Liver (tissue), 9 donors: Measurements from ENCODE around the gene WDR45. TPM values are rescaled to one million over a fixed set of nuclear protein-coding genes. Genes with fewer than 3 reads are reported as not detected.

ENCODE experiments used
- DNase-seq: peaks from one replicate; pipeline ENCODE4 v3.0.0-alpha.2; 2017; ENCODE audit warnings: low spot score
- H3K27ac ChIP-seq, 2 donors: one replicate each; pipeline ENCODE4 v1.7.0; 2013; ENCODE audit warnings: inconsistent platforms in 2 of 2, low read length in 2 of 2, control low read depth in 1 of 2, low read depth in 1 of 2, mild to moderate bottlenecking in 1 of 2
- H3K27me3 ChIP-seq, 4 donors: one replicate each; pipeline versions ENCODE4 v1.6.1 to v1.7.0; 2013; ENCODE audit warnings: low read length in 3 of 4, inconsistent platforms in 1 of 4, mild to moderate bottlenecking in 1 of 4, moderate library complexity in 1 of 4; ENCODE audit not compliant: control insufficient read depth in 4 of 4, insufficient read depth in 4 of 4
- H3K36me3 ChIP-seq, 4 donors: one replicate each; pipeline versions ENCODE4 v1.6.1 to v1.7.0; 2013; ENCODE audit warnings: low read length in 3 of 4, mild to moderate bottlenecking in 3 of 4, low read depth in 1 of 4, moderate library complexity in 1 of 4; ENCODE audit not compliant: control insufficient read depth in 4 of 4, insufficient read depth in 3 of 4
- H3K4me1 ChIP-seq, 4 donors: one replicate each; pipeline versions ENCODE4 v1.6.1 to v1.7.0; 2013; ENCODE audit warnings: low read length in 3 of 4, mild to moderate bottlenecking in 3 of 4, moderate library complexity in 1 of 4; ENCODE audit not compliant: control insufficient read depth in 4 of 4, insufficient read depth in 4 of 4
- H3K4me3 ChIP-seq, 3 donors: one replicate each; pipeline versions ENCODE4 v1.6.1 to v1.7.0; 2013; ENCODE audit warnings: low read length in 3 of 3, control low read depth in 1 of 3, low read depth in 1 of 3, mild to moderate bottlenecking in 1 of 3
- H3K9ac ChIP-seq, 2 donors: one replicate each; pipeline ENCODE4 v1.7.0; 2013; ENCODE audit warnings: low read length in 2 of 2, mild to moderate bottlenecking in 2 of 2, moderate library complexity in 2 of 2, control low read depth in 1 of 2, low read depth in 1 of 2
- H3K9me3 ChIP-seq, 4 donors: one replicate each; pipeline versions ENCODE4 v1.6.1 to v1.7.0; 2013; ENCODE audit warnings: low read length in 3 of 4; ENCODE audit not compliant: control insufficient read depth in 4 of 4
- EGR1 ChIP-seq, 2 donors: IDR thresholded peaks; 2 replicates each; pipeline ENCODE4 v1.6.1; 2016 to 2018; ENCODE audit warnings: antibody characterized with exemption in 2 of 2, low read depth in 2 of 2
- FOXA1 ChIP-seq: IDR thresholded peaks from 2 replicates; pipeline ENCODE4 v1.6.1; 2016; ENCODE audit warnings: antibody characterized with exemption
- FOXA2 ChIP-seq: IDR thresholded peaks from 2 replicates; pipeline ENCODE4 v1.6.1; 2016; ENCODE audit warnings: antibody characterized with exemption
- GABPA ChIP-seq, 2 donors: IDR thresholded peaks in 1 of 2; conservative IDR thresholded peaks in 1 of 2; 2 replicates each; pipeline ENCODE4 v1.6.1; 2016; ENCODE audit warnings: antibody characterized with exemption in 2 of 2, mild to moderate bottlenecking in 1 of 2, moderate library complexity in 1 of 2
- HNF4A ChIP-seq, 2 donors: conservative IDR thresholded peaks; 2 replicates each; pipeline ENCODE4 v1.6.1; 2016; ENCODE audit warnings: antibody characterized with exemption in 2 of 2, mild to moderate bottlenecking in 2 of 2
- HNF4G ChIP-seq: IDR thresholded peaks from 2 replicates; pipeline ENCODE4 v1.6.1; 2016; ENCODE audit warnings: antibody characterized with exemption
- JUND ChIP-seq, 2 donors: IDR thresholded peaks; 2 replicates each; pipeline ENCODE4 v1.6.1; 2016; ENCODE audit warnings: antibody characterized with exemption in 2 of 2
- NR2F2 ChIP-seq: IDR thresholded peaks from 2 replicates; pipeline ENCODE4 v1.6.1; 2016; ENCODE audit warnings: antibody characterized with exemption
- RXRA ChIP-seq, 2 donors: IDR thresholded peaks; 2 replicates each; pipeline ENCODE4 v1.6.1; 2017 to 2018; ENCODE audit warnings: antibody characterized with exemption in 2 of 2, mild to moderate bottlenecking in 1 of 2
- TAF1 ChIP-seq: conservative IDR thresholded peaks from 2 replicates; pipeline ENCODE4 v1.6.1; 2016; ENCODE audit warnings: antibody characterized with exemption, mild to moderate bottlenecking
- YY1 ChIP-seq: IDR thresholded peaks from 2 replicates; pipeline ENCODE4 v1.6.1; 2016; ENCODE audit warnings: antibody characterized with exemption, mild to moderate bottlenecking
- WGBS: extraction: QIAGEN DNeasy Blood & Tissue Kit; methylation state at CpG from one replicate; pipeline ENCODE4 v1.1.7; 2013; 5-methylcytosine and 5-hydroxymethylcytosine counted together
- polyA plus RNA-seq, 2 donors: library from polyadenylated mRNA; stranded (reverse) in 1 of 2; unstranded in 1 of 2; fragments of 200-250 nt in 1 of 2; fragments of >200 nt in 1 of 2; fragmentation: Nextera tagmentation in 1 of 2; extraction: Ambion mirVana in 1 of 2; gene quantifications; one replicate each; pipeline versions ENCODE4 v1.2.1 to v1.2.3, GENCODE V29; 2013 to 2015
- total RNA-seq, 2 donors: library from RNA; depleted of rRNA; stranded (reverse); fragments of >200 nt; gene quantifications; one replicate each; pipeline ENCODE4 v1.2.3, GENCODE V29; 2014
- TF ChIP-seq, protein P1 (sequence below): IDR thresholded peaks from 2 replicates; pipeline ENCODE4 v1.6.1; 2016; ENCODE audit warnings: antibody characterized with exemption, mild to moderate bottlenecking
- TF ChIP-seq, protein P2 (sequence below): IDR thresholded peaks from 2 replicates; pipeline ENCODE4 v1.6.1; 2016; ENCODE audit warnings: antibody characterized with exemption
- TF ChIP-seq, protein P3 (sequence below): IDR thresholded peaks from 2 replicates; pipeline ENCODE4 v1.6.1; 2016; ENCODE audit warnings: antibody characterized with exemption
- TF ChIP-seq, protein P4 (sequence below): IDR thresholded peaks from 2 replicates; pipeline ENCODE4 v1.6.1; 2016; ENCODE audit warnings: antibody characterized with exemption
- TF ChIP-seq, protein P5 (sequence below): fragments of 150-350 bp; IDR thresholded peaks from 2 replicates; pipeline ENCODE4 v1.5.1; 2017; ENCODE audit warnings: improper control_type of control experiment, low read depth, low read length; ENCODE audit not compliant: missing input control
- donor health status: healthy.
- donor health status: healthy.
- donor health status: healthy.
- donor health status: healthy.
- donor health status: healthy.

The WDR45 gene
- total and polyA plus RNA-seq, 4 donors, result 28.0 to 60.7 (median 49.6) TPM

DNA sequence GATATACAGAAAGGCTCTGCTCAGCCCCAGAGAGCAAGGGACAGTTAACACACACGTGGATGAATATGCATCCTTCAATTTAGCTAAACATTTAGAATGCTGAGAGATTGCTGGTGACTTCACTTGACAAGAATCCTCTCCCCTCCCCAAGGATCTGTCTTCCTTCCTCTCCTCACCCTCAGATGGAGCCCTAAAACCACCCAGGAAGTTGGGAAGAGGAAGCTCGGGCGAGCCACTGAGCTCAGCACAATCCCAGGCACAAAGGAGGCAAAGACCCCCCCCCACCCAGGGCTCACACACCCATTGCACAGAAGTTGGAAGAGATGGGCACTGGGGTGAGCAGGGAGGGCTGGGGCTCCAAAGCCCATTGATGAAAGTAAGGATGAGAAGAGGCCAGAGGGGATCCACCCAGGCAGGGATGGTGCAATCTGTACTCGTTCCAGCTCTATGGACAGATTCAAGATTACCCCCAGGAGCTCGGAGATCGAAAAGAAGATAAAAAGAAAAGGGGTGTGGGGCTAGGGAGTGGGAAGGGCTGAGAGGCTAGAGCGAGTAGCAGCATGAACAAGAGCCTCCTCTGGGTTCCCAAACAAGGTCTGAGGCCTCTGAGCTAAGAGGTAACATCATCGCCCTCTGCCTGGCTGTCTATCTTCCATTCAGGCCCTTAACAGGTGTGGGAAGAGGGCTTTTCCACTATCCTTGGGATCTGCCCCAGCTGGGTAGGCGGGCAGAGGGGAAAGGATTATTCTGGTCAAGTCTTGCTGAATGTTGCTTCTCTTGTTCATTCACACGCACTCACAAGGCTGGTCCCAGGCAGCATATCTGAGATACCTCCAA is 37.7 kb downstream of the WDR45 start:
- peak overlapping the region; percentile 11 to 82 (median 71) for H3K4me3 ChIP-seq
- no peak for TF ChIP-seq RXRA (IDR thresholded peaks at IDR 0.05)
- TF ChIP-seq HNF4G, result no peak
- no peak for TF ChIP-seq GABPA (IDR thresholded peaks at IDR 0.05 in 1 of 2, conservative IDR thresholded peaks at IDR 0.05 in 1 of 2)
- TF ChIP-seq, protein P1, sequence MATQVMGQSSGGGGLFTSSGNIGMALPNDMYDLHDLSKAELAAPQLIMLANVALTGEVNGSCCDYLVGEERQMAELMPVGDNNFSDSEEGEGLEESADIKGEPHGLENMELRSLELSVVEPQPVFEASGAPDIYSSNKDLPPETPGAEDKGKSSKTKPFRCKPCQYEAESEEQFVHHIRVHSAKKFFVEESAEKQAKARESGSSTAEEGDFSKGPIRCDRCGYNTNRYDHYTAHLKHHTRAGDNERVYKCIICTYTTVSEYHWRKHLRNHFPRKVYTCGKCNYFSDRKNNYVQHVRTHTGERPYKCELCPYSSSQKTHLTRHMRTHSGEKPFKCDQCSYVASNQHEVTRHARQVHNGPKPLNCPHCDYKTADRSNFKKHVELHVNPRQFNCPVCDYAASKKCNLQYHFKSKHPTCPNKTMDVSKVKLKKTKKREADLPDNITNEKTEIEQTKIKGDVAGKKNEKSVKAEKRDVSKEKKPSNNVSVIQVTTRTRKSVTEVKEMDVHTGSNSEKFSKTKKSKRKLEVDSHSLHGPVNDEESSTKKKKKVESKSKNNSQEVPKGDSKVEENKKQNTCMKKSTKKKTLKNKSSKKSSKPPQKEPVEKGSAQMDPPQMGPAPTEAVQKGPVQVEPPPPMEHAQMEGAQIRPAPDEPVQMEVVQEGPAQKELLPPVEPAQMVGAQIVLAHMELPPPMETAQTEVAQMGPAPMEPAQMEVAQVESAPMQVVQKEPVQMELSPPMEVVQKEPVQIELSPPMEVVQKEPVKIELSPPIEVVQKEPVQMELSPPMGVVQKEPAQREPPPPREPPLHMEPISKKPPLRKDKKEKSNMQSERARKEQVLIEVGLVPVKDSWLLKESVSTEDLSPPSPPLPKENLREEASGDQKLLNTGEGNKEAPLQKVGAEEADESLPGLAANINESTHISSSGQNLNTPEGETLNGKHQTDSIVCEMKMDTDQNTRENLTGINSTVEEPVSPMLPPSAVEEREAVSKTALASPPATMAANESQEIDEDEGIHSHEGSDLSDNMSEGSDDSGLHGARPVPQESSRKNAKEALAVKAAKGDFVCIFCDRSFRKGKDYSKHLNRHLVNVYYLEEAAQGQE, result no peak
- TF ChIP-seq FOXA2, result no peak
- no peak for TF ChIP-seq HNF4A (conservative IDR thresholded peaks at IDR 0.05)
- TF ChIP-seq, protein P2, sequence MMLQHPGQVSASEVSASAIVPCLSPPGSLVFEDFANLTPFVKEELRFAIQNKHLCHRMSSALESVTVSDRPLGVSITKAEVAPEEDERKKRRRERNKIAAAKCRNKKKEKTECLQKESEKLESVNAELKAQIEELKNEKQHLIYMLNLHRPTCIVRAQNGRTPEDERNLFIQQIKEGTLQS, result no peak
- TF ChIP-seq, protein P3, sequence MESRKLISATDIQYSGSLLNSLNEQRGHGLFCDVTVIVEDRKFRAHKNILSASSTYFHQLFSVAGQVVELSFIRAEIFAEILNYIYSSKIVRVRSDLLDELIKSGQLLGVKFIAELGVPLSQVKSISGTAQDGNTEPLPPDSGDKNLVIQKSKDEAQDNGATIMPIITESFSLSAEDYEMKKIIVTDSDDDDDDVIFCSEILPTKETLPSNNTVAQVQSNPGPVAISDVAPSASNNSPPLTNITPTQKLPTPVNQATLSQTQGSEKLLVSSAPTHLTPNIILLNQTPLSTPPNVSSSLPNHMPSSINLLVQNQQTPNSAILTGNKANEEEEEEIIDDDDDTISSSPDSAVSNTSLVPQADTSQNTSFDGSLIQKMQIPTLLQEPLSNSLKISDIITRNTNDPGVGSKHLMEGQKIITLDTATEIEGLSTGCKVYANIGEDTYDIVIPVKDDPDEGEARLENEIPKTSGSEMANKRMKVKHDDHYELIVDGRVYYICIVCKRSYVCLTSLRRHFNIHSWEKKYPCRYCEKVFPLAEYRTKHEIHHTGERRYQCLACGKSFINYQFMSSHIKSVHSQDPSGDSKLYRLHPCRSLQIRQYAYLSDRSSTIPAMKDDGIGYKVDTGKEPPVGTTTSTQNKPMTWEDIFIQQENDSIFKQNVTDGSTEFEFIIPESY, result no peak
- no peak for TF ChIP-seq EGR1 (IDR thresholded peaks at IDR 0.05; ENCODE audit: low read depth in 2 of 2)
- TF ChIP-seq TAF1, result no peak
- TF ChIP-seq YY1, result no peak
- TF ChIP-seq FOXA1, result no peak
- TF ChIP-seq, protein P4, sequence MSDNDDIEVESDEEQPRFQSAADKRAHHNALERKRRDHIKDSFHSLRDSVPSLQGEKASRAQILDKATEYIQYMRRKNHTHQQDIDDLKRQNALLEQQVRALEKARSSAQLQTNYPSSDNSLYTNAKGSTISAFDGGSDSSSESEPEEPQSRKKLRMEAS, result no peak
- TF ChIP-seq, protein P5, sequence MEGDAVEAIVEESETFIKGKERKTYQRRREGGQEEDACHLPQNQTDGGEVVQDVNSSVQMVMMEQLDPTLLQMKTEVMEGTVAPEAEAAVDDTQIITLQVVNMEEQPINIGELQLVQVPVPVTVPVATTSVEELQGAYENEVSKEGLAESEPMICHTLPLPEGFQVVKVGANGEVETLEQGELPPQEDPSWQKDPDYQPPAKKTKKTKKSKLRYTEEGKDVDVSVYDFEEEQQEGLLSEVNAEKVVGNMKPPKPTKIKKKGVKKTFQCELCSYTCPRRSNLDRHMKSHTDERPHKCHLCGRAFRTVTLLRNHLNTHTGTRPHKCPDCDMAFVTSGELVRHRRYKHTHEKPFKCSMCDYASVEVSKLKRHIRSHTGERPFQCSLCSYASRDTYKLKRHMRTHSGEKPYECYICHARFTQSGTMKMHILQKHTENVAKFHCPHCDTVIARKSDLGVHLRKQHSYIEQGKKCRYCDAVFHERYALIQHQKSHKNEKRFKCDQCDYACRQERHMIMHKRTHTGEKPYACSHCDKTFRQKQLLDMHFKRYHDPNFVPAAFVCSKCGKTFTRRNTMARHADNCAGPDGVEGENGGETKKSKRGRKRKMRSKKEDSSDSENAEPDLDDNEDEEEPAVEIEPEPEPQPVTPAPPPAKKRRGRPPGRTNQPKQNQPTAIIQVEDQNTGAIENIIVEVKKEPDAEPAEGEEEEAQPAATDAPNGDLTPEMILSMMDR, result no peak
- no peak for TF ChIP-seq NR2F2
- TF ChIP-seq JUND (IDR thresholded peaks at IDR 0.05), result no peak

More for the DNA sequence above, 37.7 kb downstream of the WDR45 start:
- peak overlapping the region; percentile 88 to 93 for H3K9ac ChIP-seq
- H3K9me3 ChIP-seq, result no peaks in the 10 kb centered on the region
- DNase-seq, result no peak
- no peaks in the 10 kb centered on the region for H3K27me3 ChIP-seq
- H3K36me3 ChIP-seq, result peaks cover 5 to 14% (median 12%) of the 10 kb centered on the region in 4 donors
- H3K27ac ChIP-seq, result peak overlapping the region; percentile 94 to 96
- 6% methylated on average over 10 of the region's 10 CpGs for WGBS
- H3K4me1 ChIP-seq, result peaks cover 5 to 24% (median 12%) of the 10 kb centered on the region in 4 donors
